K562 (cell line): Measurements from ENCODE around the gene CLIC1. TPM values are rescaled to one million over a fixed set of nuclear protein-coding genes. Genes with fewer than 3 reads are reported as not detected.

Experiments used
- DIDO1 ChIP-seq: fragments of 450-650 bp; IDR thresholded peaks from 2 replicates; pipeline ENCODE4 v1.6.1; 2016; ENCODE audit warnings: low read depth, missing biosample characterization, missing genetic modification characterization
- DNMT1 ChIP-seq: fragments of 450-650 bp; IDR thresholded peaks from 2 replicates; pipeline ENCODE4 v1.6.1; 2016; ENCODE audit warnings: antibody characterized with exemption, mild to moderate bottlenecking
- EP300 ChIP-seq: IDR thresholded peaks from 2 replicates; pipeline ENCODE4 v1.6.1; 2012; ENCODE audit warnings: low read length, improper control_type of control experiment
- FOXA3 ChIP-seq, 2 experiments: fragments of 450-650 bp in 1 of 2; sonication (generic) in 1 of 2; formaldehyde crosslinking; IDR thresholded peaks in 1 of 2; conservative IDR thresholded peaks in 1 of 2; 2 replicates each; pipeline versions ENCODE4 v1.4.0 to v1.8.0; 2020 to 2022; ENCODE audit warnings: mild to moderate bottlenecking in 2 of 2, missing genetic modification reagents in 1 of 2
- MYNN ChIP-seq, 2 experiments: sonication (generic); formaldehyde crosslinking in 1 of 2; IDR thresholded peaks; 2 replicates each; pipeline versions ENCODE4 v1.5.0 to v1.6.1; 2016 to 2020; ENCODE audit warnings: antibody characterized with exemption in 1 of 2, missing genetic modification reagents in 1 of 2
- POLR3G ChIP-seq: IDR thresholded peaks from 2 replicates; pipeline ENCODE4 v1.6.1; 2011; ENCODE audit not compliant: insufficient read length, insufficient replicate concordance; ENCODE audit errors: extremely low read depth
- ZNF12 ChIP-seq: sonication (generic); formaldehyde crosslinking; IDR thresholded peaks from 2 replicates; pipeline ENCODE4 v1.4.0; 2020; ENCODE audit warnings: mild to moderate bottlenecking, missing genetic modification reagents
- ZNF589 ChIP-seq: fragments of 200-800 bp; sonication (Bioruptor generic); IDR thresholded peaks from 2 replicates; pipeline ENCODE4 v1.6.1; 2016; ENCODE audit warnings: low read depth, missing genetic modification characterization, missing compliant biosample characterization
- polyA plus RNA-seq, 8 experiments: library from polyadenylated mRNA; depleted of rRNA in 4 of 8; stranded (reverse) in 5 of 8; unstranded in 3 of 8; fragments of >200 nt; fragmentation: Nextera tagmentation in 2 of 8; fragmentation: Illumina TruSeq in 1 of 8; extraction: Ambion mirVana in 2 of 8; extraction: Trizol in 1 of 8; gene quantifications; 2 replicates each; pipeline versions ENCODE4 v1.2.1 to v1.2.3, GENCODE V29; 2011 to 2014; ENCODE audit warnings: inconsistent platforms in 1 of 8, missing spikeins in 1 of 8
- total RNA-seq, 7 experiments: library from RNA; depleted of rRNA in 6 of 7; stranded (reverse); fragments of >200 nt in 6 of 7; fragmentation: Illumina TruSeq in 2 of 7; extraction: Trizol in 2 of 7; gene quantifications; 2 replicates each; pipeline versions ENCODE4 v1.2.1 to v1.2.3, GENCODE V29; 2011 to 2021; ENCODE audit warnings: low replicate concordance in 1 of 7
- TF ChIP-seq, protein P1 (sequence below): sonication (generic); formaldehyde crosslinking; IDR thresholded peaks from 2 replicates; pipeline ENCODE4 v1.8.0; 2022; ENCODE audit warnings: mild to moderate bottlenecking, missing genetic modification reagents
- TF ChIP-seq, protein P2 (sequence below), 2 experiments: fragments of 200-800 bp in 1 of 2; sonication (Bioruptor generic) in 1 of 2; sonication (generic) in 1 of 2; formaldehyde crosslinking in 1 of 2; IDR thresholded peaks in 1 of 2; conservative IDR thresholded peaks in 1 of 2; 2 replicates each; pipeline versions ENCODE4 v1.5.0 to v1.6.1; 2016 to 2020; ENCODE audit warnings: missing compliant biosample characterization in 1 of 2, missing genetic modification characterization in 1 of 2, missing genetic modification reagents in 1 of 2
- TF ChIP-seq, protein P3 (sequence below): IDR thresholded peaks from 2 replicates; pipeline ENCODE4 v1.6.1; 2016; ENCODE audit warnings: missing genetic modification characterization, missing compliant biosample characterization
- TF ChIP-seq, protein P4 (sequence below): fragments of 450-650 bp; IDR thresholded peaks from 2 replicates; pipeline ENCODE4 v1.6.1; 2016; ENCODE audit warnings: low read depth
- TF ChIP-seq, protein P5 (sequence below): IDR thresholded peaks from 2 replicates; pipeline ENCODE4 v1.6.1; 2014; ENCODE audit warnings: antibody characterized with exemption

Gene CLIC1
- total and polyA plus RNA-seq, 9 of the 15 experiments (the other 6 are each of a cell fraction or from before 2014, with no cell fraction given) = 1,267 to 2,419 (median 1,808) TPM

DNA sequence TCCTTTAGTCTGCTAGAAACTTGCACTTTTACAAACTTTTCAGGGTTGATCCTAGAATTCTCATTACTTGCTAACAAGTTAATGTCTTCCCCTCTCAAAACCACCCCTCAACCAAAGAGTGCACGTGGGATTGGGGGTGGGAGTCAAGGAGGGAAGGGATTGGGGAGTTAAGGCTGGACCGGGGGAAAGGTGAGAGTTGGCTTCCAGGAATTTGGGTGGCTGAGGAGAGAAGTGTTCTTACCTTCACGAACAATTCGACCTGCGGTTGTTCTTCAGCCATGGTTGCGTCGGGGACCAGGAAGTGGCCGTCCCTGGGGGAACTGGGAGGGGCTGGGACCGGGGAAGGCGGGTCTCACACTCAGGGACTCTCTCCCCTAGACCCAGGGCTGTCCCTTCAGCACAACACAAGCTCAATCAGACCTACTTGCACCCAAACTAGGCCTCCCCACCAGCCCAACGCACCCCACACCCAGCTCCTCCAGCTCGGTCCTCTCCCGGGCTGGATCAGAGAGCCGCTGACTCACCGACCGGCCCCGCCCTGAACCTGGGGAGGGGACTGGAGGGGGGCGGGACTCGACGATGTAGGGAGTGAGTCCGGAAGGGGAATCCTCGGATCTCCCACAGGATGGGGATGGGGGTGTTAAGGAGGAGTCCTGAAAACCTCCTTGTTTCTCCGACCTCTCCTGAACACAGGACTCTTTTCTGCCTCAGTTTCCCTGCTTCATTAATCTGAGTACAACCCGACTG lies at the start of gene CLIC1 (continued):
- TF ChIP-seq, protein P1, sequence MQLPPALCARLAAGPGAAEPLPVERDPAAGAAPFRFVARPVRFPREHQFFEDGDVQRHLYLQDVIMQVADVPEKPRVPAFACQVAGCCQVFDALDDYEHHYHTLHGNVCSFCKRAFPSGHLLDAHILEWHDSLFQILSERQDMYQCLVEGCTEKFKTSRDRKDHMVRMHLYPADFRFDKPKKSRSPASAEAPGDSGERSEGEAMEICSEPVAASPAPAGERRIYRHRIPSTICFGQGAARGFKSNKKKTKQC (CRISPR knock-in tag) = no peak
- TF ChIP-seq DNMT1 = peak; percentile 15; the same call in 1 of the 2 replicates
- TF ChIP-seq ZNF12 (CRISPR knock-in tag) = no peak
- TF ChIP-seq, protein P2, sequence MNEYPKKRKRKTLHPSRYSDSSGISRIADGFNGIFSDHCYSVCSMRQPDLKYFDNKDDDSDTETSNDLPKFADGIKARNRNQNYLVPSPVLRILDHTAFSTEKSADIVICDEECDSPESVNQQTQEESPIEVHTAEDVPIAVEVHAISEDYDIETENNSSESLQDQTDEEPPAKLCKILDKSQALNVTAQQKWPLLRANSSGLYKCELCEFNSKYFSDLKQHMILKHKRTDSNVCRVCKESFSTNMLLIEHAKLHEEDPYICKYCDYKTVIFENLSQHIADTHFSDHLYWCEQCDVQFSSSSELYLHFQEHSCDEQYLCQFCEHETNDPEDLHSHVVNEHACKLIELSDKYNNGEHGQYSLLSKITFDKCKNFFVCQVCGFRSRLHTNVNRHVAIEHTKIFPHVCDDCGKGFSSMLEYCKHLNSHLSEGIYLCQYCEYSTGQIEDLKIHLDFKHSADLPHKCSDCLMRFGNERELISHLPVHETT (CRISPR knock-in tag; conservative IDR thresholded peaks at IDR 0.05 in 1 of 2, IDR thresholded peaks at IDR 0.05 in 1 of 2) = no peak
- TF ChIP-seq, protein P3, sequence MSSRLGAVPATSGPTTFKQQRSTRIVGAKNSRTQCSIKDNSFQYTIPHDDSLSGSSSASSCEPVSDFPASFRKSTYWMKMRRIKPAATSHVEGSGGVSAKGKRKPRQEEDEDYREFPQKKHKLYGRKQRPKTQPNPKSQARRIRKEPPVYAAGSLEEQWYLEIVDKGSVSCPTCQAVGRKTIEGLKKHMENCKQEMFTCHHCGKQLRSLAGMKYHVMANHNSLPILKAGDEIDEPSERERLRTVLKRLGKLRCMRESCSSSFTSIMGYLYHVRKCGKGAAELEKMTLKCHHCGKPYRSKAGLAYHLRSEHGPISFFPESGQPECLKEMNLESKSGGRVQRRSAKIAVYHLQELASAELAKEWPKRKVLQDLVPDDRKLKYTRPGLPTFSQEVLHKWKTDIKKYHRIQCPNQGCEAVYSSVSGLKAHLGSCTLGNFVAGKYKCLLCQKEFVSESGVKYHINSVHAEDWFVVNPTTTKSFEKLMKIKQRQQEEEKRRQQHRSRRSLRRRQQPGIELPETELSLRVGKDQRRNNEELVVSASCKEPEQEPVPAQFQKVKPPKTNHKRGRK (tag) = no peak
- TF ChIP-seq DIDO1 (tag) = no peak
- TF ChIP-seq, protein P4, sequence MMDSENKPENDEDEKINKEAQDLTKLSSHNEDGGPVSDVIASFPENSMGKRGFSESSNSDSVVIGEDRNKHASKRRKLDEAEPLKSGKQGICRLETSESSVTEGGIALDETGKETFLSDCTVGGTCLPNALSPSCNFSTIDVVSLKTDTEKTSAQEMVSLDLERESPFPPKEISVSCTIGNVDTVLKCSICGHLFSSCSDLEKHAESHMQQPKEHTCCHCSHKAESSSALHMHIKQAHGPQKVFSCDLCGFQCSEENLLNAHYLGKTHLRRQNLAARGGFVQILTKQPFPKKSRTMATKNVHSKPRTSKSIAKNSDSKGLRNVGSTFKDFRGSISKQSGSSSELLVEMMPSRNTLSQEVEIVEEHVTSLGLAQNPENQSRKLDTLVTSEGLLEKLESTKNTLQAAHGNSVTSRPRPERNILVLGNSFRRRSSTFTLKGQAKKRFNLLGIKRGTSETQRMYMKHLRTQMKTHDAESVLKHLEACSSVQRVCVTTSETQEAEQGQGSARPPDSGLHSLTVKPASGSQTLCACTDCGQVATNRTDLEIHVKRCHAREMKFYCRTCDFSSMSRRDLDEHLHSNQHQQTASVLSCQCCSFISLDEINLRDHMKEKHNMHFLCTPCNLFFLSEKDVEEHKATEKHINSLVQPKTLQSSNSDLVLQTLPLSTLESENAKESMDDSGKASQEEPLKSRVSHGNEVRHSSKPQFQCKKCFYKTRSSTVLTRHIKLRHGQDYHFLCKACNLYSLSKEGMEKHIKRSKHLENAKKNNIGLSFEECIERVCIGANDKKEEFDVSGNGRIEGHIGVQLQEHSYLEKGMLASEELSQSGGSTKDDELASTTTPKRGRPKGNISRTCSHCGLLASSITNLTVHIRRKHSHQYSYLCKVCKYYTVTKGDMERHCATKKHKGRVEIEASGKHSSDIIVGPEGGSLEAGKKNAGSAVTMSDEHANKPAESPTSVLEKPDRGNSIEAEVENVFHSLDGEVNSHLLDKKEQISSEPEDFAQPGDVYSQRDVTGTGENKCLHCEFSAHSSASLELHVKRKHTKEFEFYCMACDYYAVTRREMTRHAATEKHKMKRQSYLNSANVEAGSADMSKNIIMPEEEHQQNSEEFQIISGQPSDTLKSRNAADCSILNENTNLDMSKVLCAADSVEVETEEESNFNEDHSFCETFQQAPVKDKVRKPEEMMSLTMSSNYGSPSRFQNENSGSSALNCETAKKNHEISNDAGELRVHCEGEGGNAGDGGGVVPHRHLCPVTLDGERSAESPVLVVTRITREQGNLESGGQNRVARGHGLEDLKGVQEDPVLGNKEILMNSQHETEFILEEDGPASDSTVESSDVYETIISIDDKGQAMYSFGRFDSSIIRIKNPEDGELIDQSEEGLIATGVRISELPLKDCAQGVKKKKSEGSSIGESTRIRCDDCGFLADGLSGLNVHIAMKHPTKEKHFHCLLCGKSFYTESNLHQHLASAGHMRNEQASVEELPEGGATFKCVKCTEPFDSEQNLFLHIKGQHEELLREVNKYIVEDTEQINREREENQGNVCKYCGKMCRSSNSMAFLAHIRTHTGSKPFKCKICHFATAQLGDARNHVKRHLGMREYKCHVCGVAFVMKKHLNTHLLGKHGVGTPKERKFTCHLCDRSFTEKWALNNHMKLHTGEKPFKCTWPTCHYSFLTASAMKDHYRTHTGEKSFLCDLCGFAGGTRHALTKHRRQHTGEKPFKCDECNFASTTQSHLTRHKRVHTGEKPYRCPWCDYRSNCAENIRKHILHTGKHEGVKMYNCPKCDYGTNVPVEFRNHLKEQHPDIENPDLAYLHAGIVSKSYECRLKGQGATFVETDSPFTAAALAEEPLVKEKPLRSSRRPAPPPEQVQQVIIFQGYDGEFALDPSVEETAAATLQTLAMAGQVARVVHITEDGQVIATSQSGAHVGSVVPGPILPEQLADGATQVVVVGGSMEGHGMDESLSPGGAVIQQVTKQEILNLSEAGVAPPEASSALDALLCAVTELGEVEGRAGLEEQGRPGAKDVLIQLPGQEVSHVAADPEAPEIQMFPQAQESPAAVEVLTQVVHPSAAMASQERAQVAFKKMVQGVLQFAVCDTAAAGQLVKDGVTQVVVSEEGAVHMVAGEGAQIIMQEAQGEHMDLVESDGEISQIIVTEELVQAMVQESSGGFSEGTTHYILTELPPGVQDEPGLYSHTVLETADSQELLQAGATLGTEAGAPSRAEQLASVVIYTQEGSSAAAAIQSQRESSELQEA = no peak
- no peak for TF ChIP-seq MYNN (IDR thresholded peaks at IDR 0.05)
- no peak for TF ChIP-seq MYNN (CRISPR knock-in tag; IDR thresholded peaks at IDR 0.05)
- no peak for TF ChIP-seq ZNF589 (CRISPR knock-in tag)
- peak; percentile 67 for TF ChIP-seq EP300
- TF ChIP-seq POLR3G = no peak
- TF ChIP-seq, protein P5, sequence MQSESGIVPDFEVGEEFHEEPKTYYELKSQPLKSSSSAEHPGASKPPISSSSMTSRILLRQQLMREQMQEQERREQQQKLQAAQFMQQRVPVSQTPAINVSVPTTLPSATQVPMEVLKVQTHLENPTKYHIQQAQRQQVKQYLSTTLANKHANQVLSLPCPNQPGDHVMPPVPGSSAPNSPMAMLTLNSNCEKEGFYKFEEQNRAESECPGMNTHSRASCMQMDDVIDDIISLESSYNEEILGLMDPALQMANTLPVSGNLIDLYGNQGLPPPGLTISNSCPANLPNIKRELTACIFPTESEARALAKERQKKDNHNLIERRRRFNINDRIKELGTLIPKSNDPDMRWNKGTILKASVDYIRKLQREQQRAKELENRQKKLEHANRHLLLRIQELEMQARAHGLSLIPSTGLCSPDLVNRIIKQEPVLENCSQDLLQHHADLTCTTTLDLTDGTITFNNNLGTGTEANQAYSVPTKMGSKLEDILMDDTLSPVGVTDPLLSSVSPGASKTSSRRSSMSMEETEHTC = no peak
- no peak for TF ChIP-seq FOXA3 (CRISPR knock-in tag; conservative IDR thresholded peaks at IDR 0.05 in 1 of 2, IDR thresholded peaks at IDR 0.05 in 1 of 2)
